ENCODE results near the gene COL15A1.

COL15A1 gene

DNA sequence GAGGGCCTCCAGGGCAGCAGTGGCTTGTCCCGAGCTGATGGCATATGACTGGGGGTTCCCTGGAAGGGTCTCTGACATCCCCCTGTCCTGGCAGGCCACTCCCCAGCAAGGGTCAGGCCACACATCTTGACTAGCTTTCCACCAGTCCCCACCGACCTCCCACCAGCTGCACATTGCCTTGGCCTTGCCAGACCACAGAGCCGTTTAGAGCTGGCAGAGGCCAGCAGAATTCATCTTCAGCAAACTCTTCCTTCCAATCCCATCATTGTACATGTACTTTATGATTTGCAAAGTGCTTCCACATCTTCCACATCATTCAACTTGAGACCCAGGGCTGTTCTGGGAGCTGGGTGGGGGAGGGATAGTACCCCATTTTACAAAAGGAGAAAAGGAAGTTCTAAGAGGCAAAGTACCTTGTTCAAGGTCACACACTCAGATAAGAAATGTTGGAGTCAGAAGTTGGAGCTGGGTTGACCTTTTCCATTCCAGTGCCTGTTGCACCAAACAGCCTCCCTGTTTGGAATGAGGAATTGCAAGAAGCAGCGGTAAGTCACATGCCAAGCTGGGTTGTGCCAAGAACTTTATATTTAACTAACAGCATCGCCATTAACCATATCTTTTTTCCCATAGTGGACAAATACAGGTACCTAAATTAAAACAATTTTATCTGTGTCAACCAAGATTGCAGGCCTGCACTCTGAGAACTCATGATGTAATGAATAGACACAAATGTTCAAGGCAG, 25.8 kb upstream of the COL15A1 start:
- DNase-seq = no peak

DNA sequence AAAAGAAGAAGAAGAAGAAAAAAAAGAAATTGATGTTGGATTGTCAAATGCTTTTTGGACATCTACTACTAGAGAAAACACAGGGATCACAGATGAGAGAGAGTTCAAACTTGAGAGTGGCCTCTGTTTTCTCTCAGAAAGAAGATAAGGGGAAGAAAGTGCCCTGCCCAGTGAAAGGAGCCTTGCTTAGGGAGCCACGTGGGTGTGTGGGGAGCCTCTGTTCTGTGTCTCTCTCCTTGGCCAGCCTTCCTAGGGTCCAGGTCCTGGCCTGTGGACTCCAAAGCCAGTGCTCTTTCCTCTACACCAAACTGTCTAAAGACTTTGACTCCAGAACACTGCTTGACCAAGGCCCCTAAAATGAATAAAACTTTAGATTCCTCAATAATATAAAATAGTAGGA, 22.0 kb upstream of the COL15A1 start:
- DNase-seq = no peak

DNA sequence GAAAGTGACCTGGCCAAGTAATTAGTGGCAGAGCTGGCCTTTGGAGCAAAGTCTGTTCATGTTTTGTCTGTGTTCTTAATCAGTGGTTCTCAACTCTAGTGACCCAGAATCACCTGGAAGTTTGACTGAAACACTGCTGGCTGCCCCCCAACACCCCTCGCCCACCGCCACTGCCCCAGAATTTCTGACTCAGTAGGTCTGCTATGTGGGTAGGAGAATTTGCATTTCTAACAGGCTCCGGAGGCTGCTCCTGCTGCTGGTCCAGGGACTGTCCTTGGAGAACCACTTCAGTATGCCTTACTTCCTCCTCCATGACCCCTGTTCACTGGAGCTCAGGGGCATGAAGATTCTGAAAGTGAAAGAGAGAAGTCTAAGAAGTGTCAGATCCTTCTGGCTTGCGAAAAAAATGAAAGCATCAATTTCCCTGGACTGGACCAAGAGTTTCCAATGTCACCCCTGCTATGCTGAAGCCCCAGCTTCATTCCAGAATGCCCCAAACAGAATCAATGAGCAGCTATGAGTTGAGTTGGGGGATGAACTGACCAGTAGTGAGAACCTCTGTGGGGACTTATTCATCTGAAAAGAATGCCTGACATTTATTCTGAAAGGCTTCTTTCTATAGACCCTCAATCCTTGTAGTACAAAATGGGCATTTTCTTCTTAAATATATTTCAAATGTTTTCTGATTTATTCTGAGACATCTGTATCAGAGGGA, 20.8 kb upstream of the COL15A1 start:
- DNase-seq = no peak

DNA sequence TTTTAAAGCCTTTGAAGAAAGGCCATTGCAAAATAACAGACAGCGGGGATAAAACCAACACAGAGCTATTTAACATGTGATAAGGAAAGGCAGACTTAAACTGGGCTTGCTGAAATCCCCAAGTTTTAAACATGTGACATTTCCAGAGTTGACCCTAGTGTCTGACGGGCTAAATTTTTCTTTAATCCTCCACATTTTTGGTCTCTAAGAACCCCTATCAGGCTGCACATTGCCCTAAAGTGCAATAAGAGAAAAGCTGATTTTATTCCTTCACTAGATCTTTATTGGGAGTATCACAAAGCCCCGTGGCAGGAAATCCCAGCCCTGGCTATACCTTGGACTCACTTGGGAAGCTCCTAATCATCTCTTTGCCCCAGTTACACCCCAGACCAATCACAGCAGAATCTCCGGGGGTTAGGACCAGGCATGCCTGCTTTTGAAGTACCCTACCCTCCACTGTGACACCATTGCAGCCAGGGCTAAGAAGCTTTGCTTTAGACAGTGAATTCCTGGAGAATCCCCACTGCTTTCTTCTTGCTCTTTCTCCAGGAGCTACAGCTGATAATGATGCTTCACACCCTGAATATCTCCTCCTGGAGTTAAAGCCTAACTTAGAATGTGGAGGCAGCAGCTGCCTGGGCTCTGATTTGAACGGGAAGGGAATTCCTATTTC, 20.1 kb upstream of the COL15A1 start:
- no peak for DNase-seq

DNA sequence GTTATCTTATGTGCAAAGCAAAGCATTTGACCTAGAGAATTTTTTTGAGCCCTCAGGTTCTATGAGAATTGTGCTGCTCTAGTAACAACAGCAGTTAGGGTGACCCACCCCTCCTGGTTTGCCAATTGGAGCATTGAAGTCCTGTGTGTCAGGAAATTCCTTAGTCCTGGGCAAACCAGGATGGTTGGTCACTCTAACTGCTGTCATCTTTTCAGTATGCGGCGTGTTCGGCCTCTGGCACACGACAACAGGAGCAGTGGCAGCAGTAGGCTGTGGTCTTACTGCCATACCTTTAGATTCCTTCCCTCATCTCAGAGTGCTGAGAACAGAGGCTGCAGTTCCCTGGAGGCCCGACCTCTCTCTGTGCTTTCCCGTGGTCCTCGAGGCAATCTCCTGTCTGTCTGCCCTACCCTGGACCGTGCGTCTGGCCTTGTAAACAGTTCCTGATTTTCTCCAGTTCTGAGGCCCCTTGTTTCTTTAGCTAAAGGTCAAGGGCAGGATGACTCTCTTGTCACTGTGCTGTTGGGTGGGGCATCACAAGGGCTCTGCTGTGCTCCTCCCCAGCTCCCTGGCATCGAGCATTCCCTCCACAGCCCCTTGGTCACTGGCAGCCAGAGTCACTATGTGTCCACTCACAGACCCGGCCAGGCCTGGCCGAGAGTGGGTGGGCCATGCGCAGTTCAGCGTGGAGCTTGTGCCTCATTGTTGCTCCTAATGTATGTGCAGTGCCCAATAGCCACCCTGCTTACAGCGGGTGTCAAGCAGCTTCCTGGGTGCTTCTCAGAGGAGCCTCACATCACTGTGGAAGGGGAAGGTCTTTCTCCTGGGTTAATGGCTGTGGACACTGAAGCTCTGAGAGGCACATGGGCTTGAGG, 18.5 kb upstream of the COL15A1 start:
- DNase-seq = no peak

DNA sequence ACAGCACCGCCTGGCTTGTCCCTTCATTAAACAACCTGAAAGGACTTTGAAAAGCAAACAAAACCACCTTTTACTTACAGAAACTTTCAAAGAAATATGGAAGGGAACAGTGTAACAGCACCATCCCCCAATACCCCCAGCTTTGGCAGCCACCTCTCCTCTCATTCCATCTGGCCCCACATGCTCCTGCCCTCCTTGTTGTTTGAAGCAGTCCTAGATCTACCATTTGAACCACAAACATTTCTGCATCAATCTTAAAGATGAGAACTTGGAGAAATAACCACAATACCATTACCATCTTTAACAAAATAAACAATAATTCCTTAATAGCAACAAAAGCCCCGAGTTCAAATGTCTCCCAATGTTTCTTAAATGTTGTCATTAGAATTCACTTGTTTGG, 17.8 kb upstream of the COL15A1 start:
- no peak for DNase-seq

DNA sequence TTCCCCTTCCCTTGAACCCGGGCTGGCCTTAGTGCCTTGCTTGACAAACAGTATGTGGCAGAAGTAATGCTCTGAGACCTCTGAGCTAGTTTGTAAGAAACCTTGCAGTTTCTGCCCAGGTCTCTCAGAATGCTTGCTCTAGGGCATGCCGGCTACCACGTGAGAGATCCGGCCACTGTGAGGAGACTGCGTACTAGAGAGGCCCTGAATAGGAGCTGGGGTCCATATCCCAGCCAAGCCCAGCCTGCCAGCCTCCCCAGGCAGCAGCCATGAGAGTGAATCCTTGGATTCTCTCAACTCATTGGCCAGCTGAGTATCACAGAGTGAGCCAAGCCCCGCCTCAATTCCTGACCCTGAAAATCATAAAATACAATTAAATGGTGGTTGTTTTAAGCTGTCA, 16.0 kb upstream of the COL15A1 start:
- DNase-seq = no peak

DNA sequence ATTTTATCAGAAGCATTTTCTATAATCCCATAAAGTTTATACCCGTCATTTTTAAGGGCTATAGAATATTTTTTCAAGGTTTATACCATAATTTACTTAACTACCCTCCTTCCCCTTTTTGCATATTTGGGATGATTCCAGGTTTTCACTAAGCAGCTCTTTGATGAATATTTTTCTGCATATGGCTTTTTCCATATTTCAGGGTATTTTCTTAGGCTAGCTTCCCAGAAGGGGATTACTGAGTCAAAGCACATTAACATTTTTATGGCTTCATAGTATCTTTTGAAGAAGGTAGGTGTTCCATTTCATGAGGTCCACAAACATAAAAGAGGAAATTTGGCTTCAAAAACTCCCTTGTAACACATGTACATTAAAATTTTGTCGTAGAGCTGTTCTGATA, 14.6 kb upstream of the COL15A1 start:
- DNase-seq = no peak

DNA sequence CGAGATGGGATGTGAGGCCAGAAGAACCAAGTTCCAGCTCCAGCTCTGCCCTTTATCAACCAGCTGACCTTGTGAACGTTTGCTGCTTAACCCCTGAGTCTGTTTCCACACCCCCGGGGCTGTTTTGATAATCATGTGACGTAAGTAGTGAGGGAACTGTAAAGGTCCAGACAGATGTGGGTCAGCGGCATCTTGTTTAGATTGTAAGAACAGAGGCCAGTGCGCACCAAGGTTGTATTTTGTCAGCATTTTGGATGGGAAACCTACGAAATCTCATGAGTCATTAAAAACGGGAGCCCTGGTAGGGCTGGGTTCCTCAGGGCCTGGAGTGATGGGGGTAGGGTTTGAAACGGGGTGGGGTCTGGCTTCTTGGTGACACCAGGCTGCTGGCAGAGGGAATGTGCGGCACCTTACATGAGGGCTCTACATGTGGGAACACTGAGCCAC, 13.8 kb upstream of the COL15A1 start:
- DNase-seq = no peak

DNA sequence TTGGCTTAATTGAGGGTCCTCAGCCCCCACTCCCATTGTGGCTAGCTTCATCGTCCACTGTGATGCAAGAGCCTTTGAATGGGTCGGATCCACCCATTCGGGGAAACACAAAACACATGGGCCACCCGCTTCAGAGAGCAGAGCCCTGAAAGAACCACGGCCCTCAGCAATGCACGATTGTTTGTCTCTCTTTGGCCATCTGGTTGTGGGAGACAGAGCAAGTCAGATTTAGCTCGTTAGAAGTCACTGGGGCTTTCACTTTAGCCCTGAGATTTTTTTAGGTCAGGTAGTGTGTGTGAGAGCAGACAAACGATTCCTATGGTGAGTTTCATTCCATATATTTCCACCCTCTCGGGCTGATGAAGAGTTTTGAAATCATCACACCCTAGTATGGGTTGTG, 12.9 kb upstream of the COL15A1 start:
- no peak for DNase-seq

DNA sequence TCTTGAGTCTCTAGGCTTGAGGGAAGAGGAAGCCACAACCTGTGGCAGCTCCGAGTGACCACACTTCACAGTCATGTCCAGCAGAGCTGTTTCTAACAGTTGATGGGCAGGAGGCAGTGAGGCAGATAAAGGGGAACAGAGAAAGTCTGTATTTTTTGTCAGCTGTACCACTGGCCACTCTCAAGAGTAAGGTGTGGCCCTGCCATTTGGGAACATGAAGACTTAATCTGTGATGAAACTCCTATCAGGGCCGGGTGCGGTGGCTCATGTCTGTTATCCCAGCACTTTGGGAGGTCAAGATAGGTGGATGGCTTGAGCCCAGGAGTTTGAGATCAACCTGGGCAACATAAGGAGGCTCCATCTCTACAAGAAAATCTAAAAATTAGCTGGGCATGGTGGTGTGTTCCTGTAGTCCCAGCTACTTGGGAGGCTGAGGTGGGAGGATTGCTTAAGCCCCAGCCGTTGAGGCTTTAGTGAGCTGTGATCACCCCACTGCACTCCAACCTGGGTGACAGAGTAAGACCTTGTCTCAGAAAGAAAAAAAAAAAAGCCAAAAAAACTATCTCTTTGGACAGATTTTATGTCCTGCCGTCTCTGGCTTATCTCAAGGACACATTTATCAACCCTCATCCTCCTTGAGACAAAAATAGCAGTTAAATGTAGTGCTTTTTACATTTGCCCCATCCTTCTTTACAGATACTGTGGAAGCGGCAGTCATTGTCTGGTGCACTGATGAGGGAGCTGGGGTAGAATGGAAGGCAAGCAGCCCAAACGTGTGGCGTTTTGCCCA, 11.9 kb upstream of the COL15A1 start:
- no peak for DNase-seq

DNA sequence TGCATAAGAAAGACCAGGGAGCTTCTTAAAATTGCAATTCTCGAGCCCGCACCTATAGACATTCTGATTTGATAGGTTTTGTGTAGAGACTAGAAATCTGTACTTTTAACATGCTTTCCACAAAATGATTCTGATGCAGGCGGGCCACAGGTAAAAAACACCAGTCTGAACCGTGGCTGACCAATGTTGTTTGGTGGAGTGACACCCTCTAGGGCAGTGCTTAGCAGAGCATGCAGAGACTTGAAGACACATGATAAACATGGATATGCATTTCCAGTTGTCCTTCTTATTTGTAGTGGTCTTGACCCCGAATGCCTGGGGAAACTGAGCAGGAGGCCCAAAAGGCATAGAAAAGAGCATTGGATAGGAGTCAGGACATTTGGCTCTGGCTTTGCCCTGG, 10.5 kb upstream of the COL15A1 start:
- no peak for DNase-seq

DNA sequence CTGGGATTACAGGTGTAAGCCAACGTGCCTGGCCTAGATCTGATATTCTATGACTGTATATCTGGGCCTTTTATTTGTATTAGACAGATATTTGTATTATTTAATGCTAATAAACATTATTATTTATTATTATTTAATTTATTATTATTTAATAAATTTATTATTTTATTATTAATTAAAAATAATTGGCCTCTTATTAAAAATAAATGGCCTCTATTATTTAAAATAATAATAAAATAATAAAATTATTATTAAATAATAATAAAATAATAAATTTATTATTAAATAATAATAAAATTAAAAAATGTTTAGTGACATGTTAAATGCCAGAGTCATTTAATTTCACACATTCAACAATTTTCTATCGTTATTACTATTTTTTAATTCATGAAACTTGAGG, 9.8 kb upstream of the COL15A1 start:
- DNase-seq = no peak

DNA sequence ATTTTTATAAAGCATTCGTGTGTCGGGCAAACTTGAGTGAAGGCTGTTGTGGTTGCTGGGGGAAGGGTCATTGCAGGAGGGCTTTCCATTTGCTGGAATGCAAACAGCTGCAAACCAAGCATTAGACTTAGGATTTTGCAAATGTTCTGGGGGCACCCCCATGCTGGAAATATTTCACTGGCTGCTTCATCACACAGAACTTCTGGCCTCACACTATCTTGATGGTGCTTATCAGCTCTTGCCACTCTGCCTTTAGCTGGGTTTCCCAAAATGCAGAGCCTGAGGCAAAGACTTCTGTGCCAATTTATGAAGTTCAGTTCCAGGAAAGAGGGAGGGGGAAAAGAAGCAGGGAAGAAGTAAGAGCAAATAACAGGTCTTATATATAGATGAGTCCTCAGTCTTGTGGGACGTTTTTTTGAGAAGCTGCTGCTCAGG, 8.6 kb upstream of the COL15A1 start:
- no peak for DNase-seq

DNA sequence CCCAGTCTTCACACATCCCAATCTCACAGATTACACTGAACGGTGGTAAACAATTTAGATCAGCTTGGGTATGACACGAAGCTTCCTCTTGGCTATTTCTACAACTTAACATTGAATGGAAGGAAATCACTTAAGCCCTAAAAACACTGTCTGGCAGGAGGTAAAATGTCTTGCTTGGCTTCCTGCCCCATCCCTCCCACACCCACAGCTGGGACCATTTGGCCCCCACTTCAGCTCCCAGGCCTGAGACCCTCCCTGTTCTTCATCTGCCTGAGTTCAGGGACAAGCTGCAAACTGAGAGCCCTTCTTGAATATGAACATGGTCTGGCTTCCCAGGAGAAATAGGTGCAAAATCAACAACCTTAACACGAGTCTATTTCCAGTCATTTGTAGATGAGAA, 3.4 kb upstream of the COL15A1 start:
- no peak for DNase-seq

DNA sequence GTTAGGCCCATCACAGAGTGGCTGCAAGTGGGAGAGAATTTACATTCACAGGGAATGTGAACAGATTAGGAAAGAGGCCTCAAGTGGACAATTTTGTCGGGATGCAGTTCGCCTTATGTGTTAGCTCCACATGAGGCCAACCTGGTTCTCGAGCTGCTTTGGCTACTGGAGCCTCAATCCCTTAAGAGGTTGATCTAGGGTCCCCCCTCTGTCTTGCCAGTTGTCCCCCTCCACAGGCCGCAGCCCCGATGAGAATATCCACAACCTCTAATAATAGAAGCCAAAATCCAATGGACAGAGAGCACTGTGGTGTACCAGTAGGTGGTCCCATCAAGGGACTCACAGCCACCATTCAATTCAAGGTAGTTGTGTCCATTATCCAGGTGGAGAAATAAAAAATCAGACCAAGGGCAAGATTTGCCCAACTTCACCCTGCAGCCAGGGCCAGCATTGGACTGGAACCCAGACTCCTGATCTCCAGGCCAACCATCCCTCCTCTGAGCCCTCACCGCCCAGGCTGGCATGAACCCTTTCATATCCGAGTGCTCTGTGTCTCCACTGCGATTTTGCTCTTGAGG, 1.7 kb upstream of the COL15A1 start:
- no peak for DNase-seq

DNA sequence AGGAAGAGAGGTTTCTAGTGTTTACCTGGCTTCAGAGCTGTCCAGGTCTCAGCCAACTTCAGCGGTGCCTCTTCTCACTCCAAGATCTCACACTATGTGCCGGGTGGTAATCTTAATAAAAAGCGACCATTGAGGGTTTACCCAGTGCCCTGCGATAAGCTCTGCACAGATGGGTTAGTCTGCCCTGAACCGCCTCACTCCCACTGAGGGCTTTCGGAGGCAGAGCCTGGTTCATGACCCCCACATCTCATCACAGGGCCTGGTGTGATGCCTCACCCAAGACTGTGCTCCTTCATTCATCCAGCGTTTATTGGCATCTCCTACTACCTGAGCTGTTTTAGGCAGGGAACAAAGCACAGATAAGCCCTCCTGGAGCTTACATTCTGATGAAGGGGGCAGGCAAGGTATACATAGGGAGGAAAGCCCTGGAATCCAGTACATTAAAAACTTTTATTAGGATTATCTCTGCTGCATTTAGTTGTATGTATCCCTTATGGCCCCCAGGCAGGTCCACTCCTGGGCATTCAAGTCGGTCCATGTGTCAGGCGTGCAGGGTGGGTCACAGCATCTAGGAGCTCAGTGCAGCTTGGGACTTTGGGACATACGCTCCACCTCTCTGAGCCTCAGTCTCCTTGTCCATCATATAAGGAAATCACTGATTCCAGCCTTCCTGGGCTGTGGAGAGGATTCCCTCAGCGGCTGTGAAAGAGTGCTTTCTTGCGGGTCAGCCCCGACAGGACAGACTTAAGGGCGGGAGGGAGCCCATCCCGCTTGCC, 613 bp upstream of the COL15A1 start:
- DNase-seq = peak; percentile 30

DNA sequence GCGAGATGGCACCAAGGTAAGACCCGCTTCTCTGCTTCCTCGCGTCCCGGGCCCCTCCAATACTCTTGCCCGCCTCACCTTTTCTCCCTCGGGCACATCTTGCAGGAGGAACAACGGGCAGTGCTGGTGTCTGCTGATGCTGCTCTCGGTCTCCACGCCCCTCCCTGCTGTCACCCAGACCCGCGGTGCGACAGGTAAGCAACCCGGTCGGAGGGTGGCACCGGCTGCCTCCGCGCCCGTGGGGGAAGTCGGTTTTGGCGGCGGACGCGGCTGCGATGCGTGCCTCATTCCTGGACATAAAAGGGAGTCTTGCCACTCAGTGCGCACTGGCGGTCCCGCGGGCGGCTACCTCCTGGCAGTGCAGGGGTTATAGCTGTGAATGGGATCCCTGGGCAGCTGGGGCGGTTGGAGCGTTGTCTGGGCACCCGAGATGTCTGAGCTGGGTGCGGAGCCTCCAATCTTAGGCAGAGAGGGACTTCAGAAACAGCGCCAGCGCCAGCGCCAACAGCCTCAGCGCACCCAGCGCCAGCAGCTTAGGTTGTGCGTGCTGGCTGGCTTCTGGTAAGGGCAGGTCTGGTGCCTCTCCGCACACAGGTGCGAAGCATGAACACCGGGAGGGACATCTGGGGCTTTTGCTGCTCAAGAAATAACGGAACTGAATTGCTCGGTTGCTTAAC, 488 bp downstream of the COL15A1 start:
- DNase-seq = peak; percentile 63

DNA sequence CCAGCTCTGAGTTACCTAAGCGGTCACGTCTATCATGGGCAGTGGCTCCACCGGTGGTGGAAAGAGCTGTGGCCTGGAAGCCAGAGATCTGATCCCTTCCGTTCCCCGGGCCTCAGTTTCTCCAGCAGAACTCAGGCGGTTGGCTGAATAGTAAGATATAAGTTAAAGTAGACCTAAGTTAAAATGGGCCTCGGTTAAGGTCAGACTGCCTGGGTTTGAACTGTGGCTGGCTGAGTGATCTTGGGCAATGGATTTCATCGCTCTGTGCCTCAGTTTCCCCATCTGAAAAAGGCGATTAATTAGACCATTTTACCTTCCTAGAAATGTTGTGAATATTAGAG, 997 bp downstream of the COL15A1 start:
- no peak for DNase-seq

DNA sequence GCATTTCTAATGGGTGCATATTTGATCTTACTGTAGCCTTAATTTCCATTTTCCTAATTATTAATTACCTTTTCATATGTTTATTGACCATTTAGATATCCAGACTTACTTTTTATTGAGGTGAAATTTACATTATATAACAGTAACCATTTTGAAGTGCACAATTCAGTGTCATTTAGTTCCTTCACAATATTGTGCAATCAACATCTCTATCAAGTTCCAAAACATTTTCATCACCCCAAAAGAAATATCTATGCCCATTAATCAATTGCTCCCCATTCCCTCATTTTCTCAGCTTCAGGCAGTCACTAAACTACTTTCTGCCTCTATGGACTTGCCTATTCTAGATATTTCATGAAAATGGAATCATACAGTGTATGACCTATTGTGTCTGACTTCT, 5.9 kb downstream of the COL15A1 start:
- DNase-seq = no peak

DNA sequence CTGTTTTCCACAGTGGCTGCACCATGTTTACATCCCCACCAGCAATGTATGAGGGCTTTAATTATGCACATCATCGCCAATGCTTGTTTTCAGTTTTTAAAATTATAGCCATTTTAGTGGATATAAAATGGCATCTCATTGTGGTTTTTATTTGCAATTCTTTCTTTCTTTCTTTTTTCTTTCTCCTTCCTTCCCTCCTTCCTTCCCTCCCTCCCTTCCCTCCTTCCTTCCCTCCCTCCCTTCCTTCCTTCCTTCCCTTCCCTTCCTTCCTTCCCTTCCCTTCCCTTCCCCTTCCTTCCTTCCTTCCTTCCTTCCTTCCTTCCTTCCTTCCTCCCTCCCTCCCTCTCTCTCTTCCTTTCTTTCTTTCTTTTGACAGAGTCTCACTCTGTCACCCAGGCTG, 6.6 kb downstream of the COL15A1 start:
- DNase-seq = no peak
